Effector memory CD4-positive, alpha-beta T cell (primary cell): Measurements from ENCODE around the gene POLDIP3.
"Not testable (repeated sequence)": the region's sequence is repeated elsewhere in the genome, so short reads cannot be mapped to it uniquely, and the experiment has no call there.

Experiments
- DNase-seq, 3 donors: peaks; one replicate each; pipeline ENCODE4 v3.0.0-alpha.2; 2020
- H3K27ac ChIP-seq: 2 replicates; pipeline ENCODE4 v1.7.0; 2013; ENCODE audit warnings: mild to moderate bottlenecking, low read length, moderate library complexity; ENCODE audit not compliant: insufficient read depth, poor library complexity, severe bottlenecking
- H3K27me3 ChIP-seq: replicated peaks from 2 replicates; pipeline ENCODE4 v1.7.0; 2013; ENCODE audit warnings: mild to moderate bottlenecking, low read length; ENCODE audit not compliant: insufficient read depth, control insufficient read depth, poor library complexity, severe bottlenecking
- H3K36me3 ChIP-seq: 2 replicates; pipeline ENCODE4 v1.7.0; 2013; ENCODE audit warnings: mild to moderate bottlenecking, low read length, moderate library complexity; ENCODE audit not compliant: control insufficient read depth, insufficient read depth
- H3K4me1 ChIP-seq: 2 replicates; pipeline ENCODE4 v1.7.0; 2013; ENCODE audit warnings: low read length, mild to moderate bottlenecking; ENCODE audit not compliant: control insufficient read depth, insufficient read depth, poor library complexity, severe bottlenecking
- H3K4me3 ChIP-seq: 2 replicates; pipeline ENCODE4 v1.7.0; 2013; ENCODE audit warnings: low read length, low read depth, mild to moderate bottlenecking; ENCODE audit not compliant: insufficient read depth, poor library complexity, severe bottlenecking
- H3K9me3 ChIP-seq: 2 replicates; pipeline ENCODE4 v1.7.0; 2013; ENCODE audit warnings: mild to moderate bottlenecking, low read length, moderate library complexity; ENCODE audit not compliant: control insufficient read depth

Gene POLDIP3

GRCh38 chr22:42547562-42547961 lies 67.1 kb downstream of the POLDIP3 start:
- Histone ChIP-seq H3K4me3 (no peak overlapping the region), H3K9me3 (no peaks in the 10 kb centered on the region), H3K27me3 (no peaks in the 10 kb centered on the region), H3K27ac (no peak overlapping the region), H3K36me3 (no peaks in the 10 kb centered on the region), H3K4me1 (no peaks in the 10 kb centered on the region)
- no peak for DNase-seq

DNA sequence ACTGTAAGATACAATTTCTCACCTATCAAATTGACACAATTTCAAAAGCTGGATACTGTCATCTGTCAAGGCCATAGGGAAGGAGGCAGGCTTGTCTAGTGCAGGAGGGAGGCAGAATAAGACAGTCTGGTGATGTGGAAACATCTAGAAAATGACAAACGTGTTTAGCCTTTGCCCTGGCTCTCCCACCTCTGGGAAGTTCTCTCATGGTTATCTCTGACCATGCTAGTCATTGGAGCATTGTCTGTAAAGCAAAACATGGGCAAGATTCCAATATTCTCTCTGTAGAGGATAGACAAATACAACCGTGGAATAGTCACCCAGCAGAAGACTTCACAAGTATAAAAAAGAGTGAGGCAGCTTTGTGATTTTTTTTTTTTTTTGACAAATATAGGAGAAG lies 70.0 kb downstream of the POLDIP3 start:
- Histone ChIP-seq H3K4me3 (no peak overlapping the region), H3K27ac (no peak overlapping the region), H3K9me3 (no peaks in the 10 kb centered on the region), H3K27me3 (no peaks in the 10 kb centered on the region), H3K4me1 (no peaks in the 10 kb centered on the region), H3K36me3 (no peaks in the 10 kb centered on the region)
- DNase-seq, result no peak

- not testable (repeated sequence) for H3K27me3 ChIP-seq, H3K36me3 ChIP-seq, H3K27ac ChIP-seq, H3K4me1 ChIP-seq, H3K4me3 ChIP-seq, H3K9me3 ChIP-seq, DNase-seq
Observed at GRCh38 chr22:42539236-42539771, 75.4 kb downstream of the POLDIP3 start.

GRCh38 chr22:42537199-42537831 lies 77.4 kb downstream of the POLDIP3 start:
- not testable (repeated sequence) for DNase-seq, H3K4me1 ChIP-seq, H3K27ac ChIP-seq

DNA sequence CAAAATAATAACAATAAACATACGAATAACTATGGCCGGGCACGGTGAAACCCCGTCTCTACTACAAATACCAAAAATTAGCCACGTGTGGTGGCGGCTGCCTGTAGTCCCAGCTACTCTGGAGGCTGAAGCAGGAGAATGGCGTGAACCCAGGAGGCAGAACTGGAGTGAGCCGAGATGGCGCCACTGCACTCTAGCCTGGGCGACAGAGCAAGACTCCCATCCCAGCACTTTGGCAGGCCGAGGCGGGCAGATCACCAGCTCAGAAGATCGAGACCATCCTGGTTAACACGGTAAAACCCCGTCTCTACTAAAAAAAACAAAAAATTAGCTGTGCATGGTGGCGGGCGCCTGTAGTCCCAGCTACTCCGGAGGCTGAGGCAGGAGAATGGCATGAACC lies 78.0 kb downstream of the POLDIP3 start:
- not testable (repeated sequence) for H3K27ac ChIP-seq, H3K4me1 ChIP-seq, H3K27me3 ChIP-seq, H3K4me3 ChIP-seq, H3K36me3 ChIP-seq, DNase-seq, H3K9me3 ChIP-seq

More at GRCh38 chr22:42537199-42537831, 77.4 kb downstream of the POLDIP3 start:
- H3K4me3 ChIP-seq, H3K36me3 ChIP-seq, H3K9me3 ChIP-seq, H3K27me3 ChIP-seq: not testable (repeated sequence)

- Histone ChIP-seq H3K27ac (no peak overlapping the region), H3K4me3 (no peak overlapping the region), H3K4me1 (peaks cover 5% of the 10 kb centered on the region), H3K36me3 (no peaks in the 10 kb centered on the region), H3K27me3 (no peaks in the 10 kb centered on the region), H3K9me3 (no peaks in the 10 kb centered on the region)
- no peak for DNase-seq
Observed at GRCh38 chr22:42536166-42536565, 78.5 kb downstream of the POLDIP3 start.

DNA sequence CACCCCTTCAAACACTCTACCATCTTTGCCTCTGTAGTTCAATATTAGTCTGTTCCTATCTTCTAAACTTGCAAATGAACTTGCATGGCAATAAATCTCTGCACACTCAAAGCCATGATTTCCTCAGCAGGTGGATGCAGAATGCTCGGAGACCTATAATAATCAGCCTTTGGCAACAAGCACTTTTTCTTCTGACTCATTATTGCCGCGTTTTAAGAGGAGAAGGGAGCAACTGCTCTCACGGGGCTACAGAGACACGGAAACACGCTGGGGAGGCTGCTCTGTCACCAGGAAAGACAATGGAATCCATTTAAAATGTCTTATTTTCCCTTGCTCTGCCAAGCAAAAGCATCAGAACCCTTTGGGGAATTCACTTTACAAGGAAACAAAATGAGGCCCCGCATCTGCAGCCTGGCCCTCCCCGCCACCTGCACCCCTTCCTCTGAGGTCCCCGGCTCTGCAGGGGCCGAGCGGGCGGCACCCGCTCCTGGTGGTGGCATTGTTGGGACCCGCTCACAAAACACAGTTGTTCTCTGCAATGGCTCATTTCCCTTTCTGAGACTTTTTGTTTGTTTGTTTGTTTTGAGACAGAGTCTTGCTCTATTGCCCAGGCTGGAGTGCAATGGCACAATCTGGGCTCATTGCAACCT lies 79.5 kb downstream of the POLDIP3 start:
- H3K36me3 ChIP-seq, H3K4me3 ChIP-seq, DNase-seq, H3K4me1 ChIP-seq, H3K27me3 ChIP-seq, H3K27ac ChIP-seq, H3K9me3 ChIP-seq: not testable (repeated sequence)
